GM19395 (cell line): ENCODE measurements around the gene ATF7.
A peak's percentile ranks its signal among the peaks of the same experiment; 100 is the strongest.

Experiments
- ATAC-seq: cut with Tn5 transposase; IDR thresholded peaks from one replicate; pipeline ENCODE4 v1.9.1; 2021; ENCODE audit warnings: mild to moderate bottlenecking, moderate library complexity; ENCODE audit not compliant: unreplicated experiment

The ATF7 gene

DNA sequence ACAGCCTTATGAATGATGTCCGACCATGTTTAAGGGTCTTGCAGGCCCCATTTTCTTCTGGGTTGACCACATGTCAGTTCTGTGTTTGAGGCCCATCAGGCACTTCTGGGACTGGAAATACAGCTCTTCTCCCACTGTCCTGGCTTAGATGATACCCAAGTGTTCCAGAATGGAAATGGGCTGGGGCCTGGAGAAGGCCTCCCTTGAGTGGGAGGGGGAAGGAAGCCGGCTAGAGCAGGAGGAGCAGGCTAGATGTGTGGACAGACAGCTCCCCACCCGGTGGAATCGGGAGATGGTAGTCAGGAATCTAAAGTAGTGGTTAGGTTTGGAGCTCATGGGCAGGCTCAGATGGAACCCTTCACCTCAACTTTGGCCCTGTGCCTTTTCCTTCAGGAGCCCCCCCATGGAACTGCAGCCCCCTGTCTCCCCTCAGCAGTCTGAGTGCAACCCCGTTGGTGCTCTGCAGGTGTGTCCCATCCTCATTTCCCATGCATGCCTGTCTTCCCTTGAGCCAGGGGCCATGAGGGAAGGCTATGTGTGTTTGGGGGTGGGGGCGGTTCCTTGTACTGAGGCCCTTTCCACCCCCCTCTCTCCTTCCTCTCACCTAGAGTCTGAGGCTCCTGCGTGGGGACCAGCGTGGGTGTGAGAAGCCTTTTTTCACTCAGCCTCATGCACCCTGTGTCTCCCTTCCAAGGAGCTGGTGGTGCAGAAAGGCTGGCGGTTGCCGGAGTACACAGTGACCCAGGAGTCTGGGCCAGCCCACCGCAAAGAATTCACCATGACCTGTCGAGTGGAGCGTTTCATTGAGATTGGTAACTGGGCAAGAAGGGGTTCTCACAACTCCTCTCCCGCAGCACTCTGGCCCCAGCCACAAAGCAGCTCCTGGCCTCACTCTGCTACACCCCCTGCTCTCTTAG is 121.9 kb downstream of the ATF7 start:
- no peak for ATAC-seq

DNA sequence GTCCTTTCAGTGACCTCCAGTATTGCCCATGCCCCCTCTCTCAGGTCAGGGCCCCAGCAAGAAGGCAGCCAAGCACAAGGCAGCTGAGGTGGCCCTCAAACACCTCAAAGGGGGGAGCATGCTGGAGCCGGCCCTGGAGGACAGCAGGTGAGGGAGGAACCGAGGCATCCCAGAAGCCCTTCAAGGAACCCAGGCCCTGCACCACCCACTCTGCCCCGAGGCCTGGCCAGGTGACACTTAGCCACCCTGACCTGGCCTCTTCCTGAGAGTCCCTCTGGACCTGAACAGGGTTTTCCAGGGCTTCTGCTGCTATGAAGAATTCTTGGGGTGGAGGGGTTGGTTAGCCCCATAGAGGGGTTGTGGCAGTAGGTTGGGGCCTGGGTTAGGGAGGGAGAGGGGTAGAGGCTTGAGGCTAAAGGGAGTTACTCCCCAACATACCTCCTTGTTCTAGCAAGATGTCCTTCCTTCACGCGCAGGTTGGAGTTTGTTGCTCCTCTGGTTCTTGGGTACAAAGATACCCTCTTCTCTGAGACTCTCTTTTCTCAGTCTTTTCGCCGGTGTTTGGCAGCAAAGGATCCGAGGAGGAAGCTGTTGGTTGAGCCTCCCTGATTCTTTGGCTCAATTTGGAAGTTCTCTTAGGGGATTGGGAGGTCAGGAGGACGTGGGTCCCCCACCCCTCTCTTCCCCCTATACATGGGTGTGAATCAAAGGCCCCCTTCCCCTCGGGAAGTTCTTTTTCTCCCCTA is 123.0 kb downstream of the ATF7 start:
- ATAC-seq, result no peak

- no peak for ATAC-seq
Observed at GRCh38 chr12:53502331-53502730, 123.9 kb downstream of the ATF7 start.

GRCh38 chr12:53501615-53502181 is 124.5 kb downstream of the ATF7 start:
- ATAC-seq, result no peak

DNA sequence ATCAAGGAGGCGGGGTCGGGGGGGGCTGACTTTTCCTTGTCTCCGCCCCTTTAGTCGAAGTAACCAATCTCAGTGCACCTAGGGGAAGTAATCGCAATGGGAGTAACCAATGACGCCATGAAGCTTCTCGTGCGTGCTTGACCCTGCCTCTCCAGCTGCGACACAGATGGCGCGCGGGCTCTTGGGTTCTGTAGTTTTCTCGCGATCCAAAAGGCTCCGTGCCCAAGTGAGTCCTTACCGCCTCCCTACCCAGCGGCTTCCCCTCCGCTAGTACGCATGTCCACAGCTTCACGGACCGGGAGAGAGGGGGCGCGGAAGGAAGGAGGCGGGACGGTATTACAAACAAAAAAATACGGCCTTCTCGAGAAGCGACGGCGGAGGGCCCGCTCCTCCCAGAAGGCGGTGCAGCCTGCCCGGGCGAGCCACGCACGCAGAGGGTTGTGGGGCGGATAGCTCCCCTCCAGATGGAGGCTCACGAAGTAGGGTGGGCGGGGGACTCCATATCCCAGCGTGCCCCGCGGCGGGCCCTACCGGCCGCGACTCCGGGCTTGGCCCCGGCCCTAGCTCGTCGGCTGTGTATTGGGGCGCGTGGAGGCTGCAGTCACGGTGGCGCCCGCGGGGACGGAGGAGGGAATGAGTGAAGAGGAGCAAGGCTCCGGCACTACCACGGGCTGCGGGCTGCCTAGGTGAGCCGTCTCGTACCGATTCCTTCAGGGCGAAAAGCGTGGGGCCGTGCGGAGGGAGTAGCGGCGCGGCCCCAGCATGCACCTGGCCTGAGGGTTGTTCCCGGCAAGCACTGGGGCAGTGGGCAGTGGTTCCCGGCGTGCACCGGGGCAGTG is 125.2 kb downstream of the ATF7 start, which contains the start of gene TARBP2:
TSS of gene TARBP2 (plus strand) at position 508 of the 839 bp plus-strand sequence. CDS start at position 634, 126 bp downstream.
- peak; percentile 87 for ATAC-seq

DNA sequence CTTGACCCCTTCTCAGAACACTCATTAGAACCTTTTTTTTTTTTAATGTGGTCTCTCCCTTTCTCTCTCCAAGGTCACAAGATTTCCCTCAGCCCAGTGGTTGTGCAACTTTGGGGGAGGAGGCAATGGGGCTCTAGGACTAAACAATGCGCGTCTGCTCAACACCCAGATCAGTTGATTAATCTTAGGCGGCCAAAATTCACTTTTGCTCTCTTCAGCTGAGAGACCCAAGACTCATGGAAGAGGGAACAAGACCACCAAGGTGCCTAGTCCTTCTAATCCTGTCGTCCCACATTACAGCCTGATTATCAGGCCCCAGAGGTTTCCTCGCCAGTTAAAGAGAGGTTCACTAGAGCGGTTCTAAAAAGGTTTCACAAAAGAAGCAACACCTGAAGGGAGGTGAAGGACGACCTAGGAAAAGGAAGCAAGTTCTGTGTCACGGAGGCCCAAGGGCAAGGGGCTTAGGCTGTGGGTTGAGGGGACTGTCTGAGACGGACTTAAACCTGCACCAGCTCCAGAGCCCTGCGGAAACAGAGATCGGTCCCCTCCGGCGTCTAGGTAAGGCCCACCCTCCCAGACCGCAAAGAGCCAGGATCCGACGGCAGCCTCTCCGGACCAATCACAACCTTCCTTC is 125.9 kb downstream of the ATF7 start:
- ATAC-seq, result no peak

DNA sequence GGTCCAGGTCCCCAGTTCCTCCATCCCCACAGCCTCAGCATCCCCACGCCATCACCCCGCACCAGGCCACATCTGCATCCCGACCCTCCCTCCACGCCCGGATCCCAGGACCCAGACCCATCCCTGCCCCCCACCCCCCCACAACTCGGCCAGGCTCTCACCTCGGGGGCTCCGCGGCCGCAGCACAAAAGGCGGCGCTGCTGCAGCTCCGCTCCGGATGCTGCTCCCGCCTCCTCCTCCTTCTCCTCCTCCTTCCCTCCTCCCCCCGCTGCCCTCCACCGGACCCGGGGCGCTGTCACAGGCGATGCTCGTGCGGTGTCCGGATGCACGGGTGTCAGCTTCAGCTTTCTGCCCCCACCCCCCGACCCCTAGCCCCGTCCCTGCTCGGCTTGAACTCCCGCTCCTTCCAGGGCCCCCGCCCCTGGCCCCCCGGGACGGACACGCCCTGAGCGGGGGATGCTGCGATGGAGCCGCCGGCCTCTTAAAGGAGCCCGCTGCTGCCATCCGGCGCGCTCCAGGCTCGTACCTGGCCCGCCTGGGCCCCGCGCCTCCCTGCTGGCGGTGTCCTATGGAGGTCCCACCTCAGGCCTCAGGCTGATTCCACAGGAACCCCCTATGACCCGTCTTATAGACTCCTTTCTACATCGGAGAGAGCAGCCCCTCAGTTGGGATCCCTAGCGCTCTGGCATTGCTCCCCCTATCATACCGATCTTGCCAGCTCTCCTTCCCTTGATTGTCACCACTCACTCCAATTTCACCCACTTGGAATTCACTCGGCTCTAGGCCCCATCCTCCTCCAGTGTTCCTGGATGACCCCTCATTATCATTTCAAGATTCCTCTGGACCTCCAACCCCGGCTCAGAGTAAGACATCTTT is 126.7 kb downstream of the ATF7 start, which contains the start of gene MAP3K12:
TSS of gene MAP3K12 (minus strand) at position 193 of the 876 bp plus-strand sequence. CDS start 12,067 bp downstream, outside the sequence.
- ATAC-seq, result no peak

DNA sequence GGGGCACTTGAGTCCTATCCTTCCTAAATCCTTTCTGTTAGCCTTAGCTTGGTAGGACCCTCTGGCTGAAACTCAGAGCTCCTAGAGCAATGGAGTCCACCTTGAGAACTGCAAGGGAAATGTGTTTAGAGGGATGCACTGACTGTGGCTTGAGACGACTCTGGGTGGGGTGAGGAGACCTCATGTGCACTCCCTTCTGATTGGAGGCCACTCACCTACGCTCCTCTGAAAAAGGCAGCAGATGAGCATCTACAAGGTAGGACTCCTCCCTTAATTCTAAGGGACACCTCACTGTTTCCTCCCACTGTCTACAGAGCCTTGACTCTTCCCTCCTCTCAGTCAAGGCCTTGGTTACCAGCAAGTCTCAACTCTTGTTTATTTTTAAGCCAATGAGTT is 127.9 kb downstream of the ATF7 start:
- ATAC-seq, result no peak

- ATAC-seq, result no peak
Observed at GRCh38 chr12:53497461-53497860, 128.7 kb downstream of the ATF7 start.

GRCh38 chr12:53496752-53497032 is 129.5 kb downstream of the ATF7 start:
- no peak for ATAC-seq

DNA sequence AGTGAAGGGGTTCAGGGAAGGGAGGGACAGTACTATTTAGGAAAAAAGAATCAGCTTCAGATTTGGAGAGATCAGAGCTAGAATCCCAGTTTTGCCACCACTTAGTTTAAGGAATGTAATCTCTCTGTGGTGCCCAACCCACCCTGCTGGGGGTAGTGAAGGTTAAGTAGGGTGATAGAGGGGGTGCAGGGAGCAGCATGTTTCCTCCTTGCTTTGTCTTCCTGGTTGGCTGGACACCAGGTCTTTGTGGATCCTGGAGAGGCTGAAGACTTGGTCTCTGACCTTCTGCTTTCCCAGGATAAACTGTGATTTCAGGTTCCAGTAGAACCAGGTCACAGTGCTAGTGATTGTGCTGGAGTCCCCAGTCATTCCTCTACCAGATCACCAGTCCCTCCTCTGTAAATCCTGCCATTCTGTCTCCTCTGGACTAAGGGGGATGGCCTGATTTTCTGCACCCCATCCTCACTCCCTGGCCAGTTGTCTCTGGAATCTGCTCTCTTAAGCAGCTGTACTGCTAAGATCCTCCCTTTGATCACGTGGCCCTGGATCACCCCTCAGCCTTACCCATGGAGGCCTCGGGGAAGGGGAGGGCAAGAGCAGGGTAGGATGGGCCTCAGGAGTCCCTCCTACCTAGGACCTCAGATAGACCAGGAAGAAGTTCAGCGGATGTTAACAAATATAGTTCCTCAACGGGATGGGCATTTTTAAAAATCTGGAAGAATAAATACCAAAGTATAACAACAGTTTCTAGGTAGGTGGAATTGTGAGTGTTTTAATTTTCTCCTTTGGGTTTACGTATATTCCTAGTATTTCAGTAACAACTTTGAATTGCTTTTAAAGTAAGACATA is 130.1 kb downstream of the ATF7 start:
- ATAC-seq, result no peak

DNA sequence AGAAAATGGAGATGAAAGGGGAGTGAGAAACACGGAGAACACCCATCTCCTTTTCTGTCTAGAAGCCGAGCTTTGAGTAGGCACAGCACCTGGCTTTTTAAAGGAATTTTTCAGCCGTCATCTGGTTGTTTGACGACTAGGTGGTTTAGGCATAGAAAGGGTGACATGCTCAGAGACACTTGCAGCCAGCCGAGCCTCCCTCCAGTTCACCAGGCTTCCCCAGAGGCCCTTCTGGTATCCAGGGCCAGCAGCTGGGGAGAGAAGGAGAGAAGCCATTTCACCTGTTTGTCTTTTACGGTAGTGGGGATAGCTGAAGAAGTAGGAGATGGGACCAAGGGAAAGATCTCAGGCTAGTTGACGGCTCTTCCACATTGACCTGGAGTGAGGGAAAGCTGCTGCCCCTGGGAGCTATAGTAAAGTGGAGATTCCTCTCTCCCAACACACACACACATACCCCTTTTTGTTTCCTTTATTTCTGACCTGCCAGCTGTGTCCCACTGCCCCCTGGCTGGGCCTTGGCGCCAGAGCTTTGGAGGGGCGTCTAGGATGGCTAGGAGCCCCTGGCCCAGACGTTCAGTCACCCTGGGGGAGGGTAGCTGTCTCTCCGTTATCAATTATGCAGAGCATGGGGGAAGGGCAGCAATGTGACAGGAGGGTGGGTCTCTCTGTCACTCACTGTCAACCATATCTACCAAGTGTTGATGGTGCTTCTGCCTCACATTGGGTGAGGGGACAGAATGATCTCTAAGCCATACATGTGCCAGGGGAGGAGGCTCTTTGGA is 132.4 kb downstream of the ATF7 start:
- no peak for ATAC-seq

- ATAC-seq, result peak; percentile 92
Observed at GRCh38 chr12:53492830-53493609, 133.2 kb downstream of the ATF7 start.

GRCh38 chr12:53492188-53492587 is 134.0 kb downstream of the ATF7 start:
- no peak for ATAC-seq

DNA sequence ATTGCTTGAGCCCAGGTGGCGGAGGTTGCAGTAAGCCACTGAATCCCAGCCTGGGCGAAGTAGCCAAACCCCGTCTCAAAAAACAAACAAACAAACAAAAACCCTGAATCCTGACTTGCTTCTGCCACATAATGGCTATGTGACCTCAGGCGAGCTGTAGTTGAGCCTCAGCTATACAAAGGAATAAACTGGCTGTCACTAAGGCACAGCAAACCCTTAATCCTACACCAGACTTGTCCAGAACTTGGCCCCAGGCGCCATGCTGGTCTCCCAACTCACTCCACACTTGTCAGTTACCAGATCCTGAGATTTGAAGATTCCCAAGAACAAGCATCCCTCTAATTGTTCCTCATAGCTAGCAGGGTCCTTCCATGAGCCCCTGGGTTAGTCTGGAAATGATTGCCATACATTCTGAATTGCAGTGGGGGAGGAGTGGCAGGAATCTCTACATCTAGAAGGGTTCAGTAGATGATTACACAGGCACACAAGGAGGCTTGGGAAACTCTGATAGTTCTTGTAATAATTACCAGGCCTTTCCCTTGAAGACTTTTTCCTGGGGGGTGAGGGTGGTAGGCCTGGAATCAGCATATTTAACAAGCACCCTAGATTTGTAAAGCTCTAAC is 136.8 kb downstream of the ATF7 start:
- ATAC-seq, result no peak

DNA sequence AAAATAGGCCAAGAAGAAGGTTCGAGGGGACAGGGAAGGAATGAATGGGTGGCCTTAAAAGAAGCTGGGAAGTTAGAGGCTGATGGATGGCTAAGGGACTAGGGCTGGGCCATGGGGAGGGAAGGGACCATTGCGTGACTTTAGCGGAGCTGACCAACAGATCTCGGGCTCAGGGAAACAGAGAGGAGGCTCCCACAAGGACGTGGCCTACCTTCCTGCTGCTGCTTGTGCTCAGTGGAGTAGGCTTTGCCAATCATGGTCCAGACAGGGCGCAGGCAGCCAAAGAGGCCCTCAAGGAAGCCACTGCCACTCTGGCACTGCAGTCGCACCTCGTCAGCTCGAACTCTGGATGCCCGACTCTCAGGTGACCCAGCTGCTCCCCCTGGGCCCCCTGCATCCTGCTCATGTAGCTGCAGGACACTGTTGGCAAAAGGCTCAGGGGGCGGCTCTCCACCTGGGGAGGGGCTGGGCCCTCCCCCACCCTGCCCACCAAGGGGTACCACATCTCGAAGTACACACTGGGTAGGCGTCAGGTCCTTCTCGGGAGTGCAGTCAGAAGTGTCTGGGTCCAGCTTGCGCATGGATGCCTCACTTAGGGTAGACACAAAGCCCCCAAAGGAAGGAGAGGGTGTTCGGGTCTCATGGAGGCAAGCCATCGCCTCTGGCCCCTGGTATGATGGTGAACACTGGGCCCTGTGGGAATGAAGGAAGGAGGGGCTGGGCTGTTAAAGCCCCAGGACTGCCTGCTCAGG is 139.3 kb downstream of the ATF7 start:
- no peak for ATAC-seq
